Activated CD4-positive, alpha-beta T cell treated with anti-CD3 and anti-CD28 coated beads, Interleukin-2, amount 50 U/mL, for 4 hours (primary cell): Measurements from ENCODE around the gene NCBP3.
"Not testable (repeated sequence)": the region's sequence is repeated elsewhere in the genome, so short reads cannot be mapped to it uniquely, and the experiment has no call there.

Experiments
- DNase-seq, 2 experiments: peaks; one replicate each; pipeline ENCODE4 v3.0.0-alpha.2; 2020

Gene NCBP3

DNA sequence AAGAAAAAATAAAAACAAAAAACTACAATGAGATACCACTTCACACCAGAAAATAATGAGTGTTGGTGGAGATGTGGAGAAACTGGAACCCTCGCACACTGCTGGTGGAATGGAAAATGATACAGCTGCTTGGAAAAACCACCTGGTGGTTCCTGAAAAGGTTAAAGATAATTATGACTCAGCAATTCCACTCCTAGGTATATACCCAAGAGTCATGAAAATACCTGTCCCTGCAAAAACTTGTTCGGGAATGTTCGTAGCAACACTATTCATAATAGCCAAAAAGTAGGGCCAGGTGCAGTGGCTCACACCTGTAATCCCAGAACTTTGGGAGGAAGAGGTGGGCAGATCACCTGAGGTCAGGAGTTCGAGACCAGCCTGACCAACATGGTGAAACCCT is 36.9 kb downstream of the NCBP3 start:
- DNase-seq, result no peak

DNA sequence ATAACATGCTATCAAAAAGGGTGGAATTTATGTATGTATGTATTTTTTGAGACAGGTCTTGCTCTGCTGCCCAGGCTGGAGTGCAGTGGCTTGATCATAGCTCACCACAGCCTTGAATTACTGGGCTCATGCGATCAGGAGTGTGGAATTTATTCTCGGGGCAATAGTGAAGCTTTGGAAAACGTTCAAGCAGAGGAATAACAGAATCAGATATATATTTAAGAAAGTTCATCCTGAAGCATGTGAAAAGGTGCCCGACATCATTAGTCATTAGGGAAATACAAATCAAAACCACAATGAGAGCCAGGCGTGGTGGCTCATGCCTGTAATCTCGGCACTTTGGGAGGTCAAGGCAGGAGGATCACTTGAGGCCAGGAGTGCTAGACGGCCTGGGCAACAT is 37.3 kb downstream of the NCBP3 start:
- DNase-seq, result no peak

DNA sequence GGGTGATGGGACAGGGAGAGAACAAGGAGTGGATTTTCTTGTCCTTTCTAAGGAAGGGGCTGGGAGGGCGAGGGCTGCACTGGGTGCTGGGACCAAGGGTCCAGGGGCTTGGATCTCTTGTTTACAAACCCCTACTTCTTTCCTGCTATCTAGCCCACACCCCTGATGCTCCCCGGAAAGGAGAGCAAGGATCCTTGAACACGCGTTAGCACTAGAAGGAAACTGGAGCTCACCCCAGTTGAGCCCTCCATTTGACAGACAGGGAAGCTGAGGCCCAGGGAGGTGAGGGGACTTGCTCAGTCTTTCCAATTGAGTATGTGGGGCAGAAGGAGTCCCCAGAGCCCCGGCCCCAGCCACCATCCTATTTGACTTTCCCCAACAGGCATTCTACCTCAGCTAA is 40.5 kb downstream of the NCBP3 start:
- no peak for DNase-seq

DNA sequence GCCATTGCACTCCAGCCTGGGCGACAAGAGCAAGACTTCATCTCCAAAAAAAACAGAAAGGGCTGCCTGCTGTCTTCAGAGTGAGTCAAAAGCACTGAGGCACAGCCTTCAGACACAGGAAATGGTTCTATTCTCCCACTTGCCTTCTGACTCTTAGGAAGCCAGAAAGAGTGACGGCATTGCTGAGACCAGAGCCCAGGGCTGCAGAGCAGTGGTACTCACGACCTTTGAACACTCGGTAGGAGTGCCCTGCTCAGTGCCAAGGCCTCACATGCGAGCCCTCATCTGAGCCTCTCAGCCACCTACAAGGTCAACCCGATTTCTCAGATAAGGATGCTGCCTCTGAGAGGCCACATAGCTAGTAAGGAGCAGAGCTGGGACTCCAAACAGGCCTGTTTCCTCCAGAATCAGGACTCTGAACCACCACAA is 41.5 kb downstream of the NCBP3 start:
- no peak for DNase-seq

DNA sequence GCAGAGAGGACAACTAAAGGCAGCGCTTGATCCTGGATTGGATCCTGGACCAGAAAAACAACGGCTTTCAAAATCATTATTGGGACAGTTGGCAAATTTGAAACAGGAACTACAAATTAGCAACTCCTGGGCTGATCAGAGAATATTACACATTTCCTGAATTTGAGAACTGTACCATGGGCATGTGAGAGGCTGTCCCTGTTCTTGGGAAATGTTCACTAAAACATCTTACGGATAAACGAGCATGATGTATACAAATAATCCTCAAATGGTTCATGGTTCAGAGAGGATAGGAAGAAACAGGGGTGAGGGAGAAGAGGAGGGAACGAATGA is 42.8 kb downstream of the NCBP3 start:
- no peak for DNase-seq

DNA sequence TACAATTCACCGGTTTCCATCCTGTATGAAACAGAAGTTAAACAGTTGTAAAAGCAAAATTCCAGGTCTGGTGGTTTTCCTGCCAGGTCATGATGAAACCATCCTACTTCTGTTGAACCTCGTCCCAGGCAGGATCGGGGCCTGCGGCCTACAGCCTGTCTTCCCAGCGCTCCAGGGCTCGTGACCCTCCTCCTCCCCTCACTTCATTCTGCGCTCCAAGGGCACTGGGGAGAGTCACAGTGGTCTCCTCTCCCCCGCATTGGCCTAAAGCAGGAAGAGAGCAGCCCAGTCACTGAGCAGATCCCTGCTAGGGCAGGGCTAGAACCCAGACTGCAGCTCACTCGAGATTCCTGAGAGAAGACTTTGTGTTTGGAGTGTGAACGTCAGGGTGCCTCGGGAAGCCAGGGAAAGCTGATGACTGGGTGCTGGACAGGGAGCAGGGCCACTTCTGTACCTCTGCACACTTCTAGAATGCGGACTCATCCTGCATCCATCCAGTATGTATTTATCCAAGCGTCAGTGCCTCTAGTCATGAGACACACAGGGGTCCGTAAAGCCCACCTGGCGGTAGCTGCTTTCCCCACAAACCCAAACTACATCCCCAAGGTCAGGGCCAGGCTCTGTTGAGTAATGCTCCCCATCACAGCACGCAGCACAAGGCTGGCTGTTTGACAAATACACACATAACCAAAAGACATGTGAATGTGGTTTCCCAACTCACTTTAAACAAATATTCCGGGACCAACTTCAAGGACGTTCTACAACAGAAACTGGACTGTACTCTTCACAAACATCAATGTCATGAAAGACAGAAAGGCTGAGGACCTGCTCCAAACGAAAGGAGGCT is 43.4 kb downstream of the NCBP3 start:
- no peak for DNase-seq

DNA sequence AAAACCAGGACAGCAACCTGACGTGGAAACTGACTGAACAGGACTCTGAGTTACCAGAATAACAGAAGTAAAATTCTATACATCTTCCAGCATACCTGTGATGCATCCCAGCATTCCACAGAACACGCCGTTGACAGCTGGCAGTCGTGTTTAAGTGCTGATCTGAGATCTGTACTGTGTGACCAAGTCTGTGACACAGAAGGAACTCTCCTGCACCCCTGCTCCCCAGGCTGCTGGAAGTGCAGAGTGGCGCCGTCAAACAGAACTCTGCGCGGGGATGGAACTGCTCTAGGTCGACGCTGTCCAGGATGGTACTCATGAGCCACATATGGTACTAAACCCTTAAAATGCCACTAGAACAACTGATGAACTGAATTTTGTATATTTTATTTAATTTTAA is 44.3 kb downstream of the NCBP3 start:
- no peak for DNase-seq

DNA sequence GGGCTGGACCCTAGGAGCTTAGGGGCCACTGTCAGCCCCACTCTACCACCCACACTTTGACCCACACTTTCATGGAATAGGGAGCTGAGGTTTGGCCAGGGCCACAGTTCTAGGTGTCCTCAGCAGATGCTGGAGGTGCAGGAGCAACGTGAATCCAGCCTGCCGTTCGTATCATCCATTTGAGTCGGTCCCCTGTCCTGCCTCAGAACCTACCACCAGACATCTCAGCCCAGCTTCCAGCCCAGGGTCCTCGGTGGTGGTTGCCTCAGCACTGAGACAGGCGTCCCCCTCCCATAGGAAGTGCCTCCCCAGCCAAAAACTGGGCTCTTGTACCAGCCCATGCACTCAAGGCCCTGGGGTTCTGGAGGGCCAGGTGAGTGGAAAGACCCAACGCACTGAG is 44.7 kb downstream of the NCBP3 start:
- DNase-seq, result no peak

DNA sequence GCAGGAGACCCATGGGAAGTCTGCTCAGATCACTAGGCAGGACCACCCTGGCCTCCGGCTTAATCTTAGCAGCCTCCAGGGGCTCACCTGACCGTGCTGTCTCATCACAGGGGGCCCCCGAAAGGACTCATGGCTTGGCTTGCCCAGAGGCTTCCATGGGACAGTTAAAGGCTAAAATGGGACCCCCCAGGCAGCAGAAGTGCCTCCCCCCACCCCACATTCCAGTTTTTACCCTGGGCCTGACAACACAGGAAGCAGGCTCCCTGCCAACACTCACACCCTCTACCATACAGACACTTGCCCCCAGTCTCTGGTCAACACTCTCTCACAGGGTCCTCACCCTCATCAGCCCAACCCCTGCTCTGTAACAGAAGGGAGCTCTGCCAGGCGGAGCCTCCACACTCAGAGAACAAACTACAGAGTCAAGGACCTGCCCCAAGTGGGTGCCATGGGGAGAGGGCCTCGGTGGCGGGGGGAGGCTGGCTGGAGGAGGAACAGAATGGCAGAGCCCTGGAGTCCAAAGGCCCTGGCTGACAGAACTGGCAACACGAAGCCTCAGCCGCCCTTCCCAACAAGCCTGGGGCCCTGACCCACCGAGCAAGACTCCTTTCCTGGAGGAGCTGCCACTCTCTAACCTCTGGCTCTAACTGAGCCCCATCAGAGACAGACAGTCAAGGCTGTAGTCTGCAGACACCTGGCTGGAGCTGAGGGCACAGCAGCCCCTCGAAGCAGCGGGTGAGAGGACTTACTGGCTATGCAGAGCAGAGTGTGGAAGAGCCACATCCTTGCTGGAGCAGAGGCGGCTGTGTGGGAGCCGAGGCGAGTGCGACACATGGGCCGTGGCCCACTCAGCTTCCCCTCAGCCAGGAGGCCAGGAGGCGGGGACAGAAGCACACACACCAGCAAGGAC is 45.4 kb downstream of the NCBP3 start, which contains the start of gene ITGAE:
TSS of gene ITGAE (minus strand) at position 827 of the 910 bp plus-strand sequence. CDS start at position 783, 44 bp downstream.
- no peak for DNase-seq

DNA sequence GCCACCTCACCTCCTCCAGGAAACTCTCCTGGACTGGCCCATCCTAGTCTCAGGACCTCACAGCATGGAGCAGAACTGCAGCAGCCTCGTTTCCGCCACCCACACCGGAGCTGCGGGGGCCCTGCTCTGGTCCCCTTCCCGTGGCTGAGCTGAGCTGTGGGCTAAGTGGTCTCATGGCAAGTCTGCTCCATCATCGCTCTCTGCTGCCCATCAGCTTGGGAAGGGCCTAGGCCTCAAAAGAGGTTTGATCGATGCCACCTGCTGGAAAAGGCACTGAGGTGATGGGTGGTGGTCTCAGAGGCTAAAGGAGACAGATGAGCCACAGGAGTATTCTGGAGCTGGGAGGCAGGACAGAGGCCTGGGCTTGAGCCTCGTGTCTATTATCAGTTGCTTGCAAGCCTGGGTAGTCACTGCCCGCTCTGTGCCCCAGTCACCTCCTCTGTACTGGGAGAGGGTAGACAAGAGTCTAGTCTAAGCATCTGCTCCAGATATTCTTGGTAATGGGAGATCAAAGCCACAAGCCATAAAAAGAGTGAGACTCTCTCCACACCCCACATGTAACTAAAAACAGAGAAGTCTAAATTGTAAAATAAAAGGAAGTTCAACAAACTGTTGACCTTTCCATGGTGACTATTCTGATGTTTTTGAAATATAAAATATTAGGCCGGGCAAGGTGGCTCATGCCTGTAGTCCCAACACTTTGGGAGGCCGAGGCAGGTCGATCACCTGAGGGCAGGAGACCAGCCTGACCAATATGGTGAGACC is 46.7 kb downstream of the NCBP3 start:
- no peak for DNase-seq

DNA sequence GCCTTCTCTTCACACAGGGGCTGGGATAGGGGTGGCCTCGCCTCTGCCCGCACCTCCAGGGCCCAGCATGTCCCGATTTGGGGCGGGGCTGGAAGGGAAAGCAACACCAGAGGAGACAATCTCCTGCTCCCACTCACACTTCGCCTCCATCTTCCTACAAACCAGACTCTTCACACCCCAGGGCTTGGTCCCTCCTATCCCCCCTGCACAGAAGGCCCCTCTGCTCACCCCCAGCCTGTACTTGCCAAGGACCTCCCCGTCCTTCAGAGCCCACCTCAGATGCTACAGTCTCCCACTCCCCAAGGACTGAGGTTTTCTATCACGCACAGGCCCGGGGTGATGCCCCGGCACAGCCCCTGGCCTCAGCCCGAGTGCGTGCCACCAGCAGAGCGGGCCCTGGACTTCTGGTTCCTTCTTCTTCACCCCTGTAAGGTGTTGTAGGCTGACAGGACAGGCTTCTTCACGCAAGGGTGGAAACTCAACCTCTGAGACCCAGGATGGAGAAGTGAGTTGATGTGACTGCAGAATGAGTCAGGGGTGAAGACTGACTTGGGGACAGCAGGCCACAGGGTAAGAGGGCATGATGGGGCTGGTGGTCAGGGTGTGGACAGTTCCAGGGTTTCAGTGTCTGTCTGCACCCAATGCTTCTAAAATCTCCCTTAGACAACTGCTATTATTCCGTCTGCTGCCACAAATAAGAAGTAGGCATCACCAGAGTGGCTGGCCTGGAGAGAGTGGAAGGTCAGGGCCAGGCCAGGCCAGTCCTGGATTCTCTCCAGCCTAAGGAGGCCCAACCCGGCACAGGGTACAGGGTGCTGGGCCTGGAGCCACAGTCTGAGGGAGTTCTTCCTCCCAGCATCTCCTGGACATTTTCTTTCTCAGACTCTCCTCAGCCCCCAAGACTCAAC is 47.5 kb downstream of the NCBP3 start:
- DNase-seq, result no peak

DNA sequence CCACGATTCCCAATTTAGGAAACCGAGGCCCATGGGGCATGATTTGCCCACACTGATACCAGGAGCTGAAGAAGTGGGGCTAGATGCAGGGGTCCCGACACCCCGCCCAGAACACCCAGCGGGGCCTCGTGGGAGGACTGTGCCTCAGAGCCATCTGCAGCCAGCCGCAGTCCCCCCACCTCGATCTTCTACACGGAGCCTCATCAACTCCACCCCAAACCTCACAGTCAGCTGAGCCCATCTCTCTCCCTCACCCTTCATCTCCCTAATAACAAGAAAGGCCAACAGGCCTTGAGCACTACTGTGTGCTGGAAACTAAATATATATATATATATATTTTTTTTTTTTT is 49.2 kb downstream of the NCBP3 start:
- DNase-seq, result peak in 1 of 2 experiments; percentile 21

DNA sequence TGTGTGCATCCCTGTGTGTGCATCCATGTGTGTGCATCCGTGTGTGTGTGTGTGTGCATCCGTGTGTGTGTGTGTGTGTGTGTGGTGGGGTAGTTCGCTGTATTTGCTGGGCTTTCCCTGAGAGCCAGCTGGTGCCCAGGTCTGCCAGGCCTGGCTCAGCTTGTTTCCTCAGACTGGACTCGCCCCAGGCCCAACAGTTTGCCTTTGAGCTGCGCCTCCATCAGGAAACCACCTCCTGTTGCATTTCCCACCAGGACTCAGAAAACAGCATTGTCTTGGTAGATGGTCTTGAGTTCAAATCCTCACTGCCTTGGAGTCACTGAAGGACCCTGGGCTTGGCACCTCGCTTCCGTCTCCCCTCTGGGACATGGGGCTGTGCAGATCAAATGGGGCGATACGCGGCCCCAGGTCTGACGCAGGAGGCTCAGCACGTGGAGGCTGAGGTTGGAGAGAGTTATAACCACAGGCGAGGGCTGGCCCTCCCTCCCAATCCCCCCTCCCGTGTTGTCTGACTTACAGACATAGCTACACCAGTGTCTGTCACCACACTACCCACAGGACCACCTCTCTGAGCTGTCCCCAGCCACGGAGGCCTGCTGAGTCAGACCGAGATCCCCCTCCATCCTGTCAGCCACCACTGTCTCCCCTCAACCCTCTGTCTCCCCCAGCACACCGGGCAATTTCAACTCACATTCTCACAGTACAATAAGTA is 49.8 kb downstream of the NCBP3 start:
- DNase-seq, result peak; percentile 60 to 62

DNA sequence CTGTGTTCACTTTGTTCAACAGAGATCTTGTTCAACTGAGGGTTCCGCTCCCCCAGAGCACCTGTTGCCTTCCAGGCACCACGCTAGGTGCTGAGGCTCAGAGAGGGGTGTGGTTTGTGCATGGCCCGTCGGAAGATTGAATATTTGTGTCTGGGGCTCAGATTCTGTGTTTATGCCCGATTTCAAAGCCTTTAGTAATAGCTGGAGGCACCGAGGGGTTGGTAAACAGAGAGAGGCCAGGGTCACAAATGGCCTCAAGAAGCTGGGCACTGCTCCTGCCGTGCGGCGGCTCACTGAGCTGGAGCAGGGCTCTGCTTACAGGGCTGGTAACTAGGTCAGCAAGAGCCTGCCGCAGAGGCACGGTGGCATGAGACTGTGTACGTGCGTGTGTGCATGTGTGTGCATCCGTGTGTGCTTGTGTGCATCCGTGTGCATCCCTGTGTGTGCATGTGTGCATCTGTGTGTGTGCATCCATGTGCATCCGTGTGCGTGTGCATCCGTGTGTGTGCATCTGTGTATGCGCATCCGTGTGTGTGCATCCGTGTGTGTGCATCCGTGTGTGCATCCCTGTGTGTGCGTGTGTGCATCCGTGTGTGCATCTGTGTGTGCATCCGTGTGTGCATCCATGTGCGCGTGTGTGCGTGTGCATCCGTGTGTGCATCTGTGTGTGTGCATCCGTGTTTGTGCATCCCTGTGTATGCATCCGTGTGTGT is 50.5 kb downstream of the NCBP3 start:
- no peak for DNase-seq

DNA sequence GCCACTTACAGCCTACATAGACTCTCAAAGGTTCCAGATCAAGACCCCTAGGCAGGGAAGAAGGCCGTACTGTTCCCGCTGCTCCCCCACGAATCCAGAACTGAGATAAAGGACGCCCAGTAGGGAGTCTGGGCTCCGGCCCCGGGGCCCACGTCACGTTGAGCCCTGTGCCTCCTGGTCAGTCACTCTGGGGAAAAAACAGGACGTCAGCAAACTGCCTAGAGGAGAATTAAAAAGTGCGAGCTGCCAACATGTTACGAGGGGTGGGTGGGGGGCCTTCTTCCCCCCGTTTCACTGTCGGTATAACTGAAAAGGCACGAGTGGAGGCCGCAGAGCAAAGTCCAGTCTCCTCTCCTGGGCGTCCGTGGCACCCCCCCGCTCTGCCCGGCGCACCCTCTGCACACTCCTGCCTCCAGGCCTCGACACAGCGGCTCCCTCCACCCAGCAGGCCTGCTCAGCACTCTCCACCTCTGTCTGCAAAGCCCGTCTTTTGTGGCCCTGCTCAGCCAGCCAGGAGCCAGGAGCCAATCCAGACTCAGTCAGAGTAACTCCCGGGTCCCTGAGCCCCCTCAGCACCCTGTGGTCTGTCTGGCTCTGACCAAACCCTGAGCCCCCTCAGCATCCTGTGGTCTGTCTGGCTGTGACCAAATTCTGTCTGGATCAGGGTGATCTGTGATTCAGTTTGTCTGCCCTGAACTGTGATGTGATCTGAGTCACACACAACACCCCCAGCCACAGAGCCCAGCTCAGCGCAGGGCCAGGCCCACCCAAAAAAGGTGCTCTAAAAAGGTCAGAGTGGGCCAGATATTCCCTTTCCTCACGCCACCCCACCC is 51.3 kb downstream of the NCBP3 start:
- DNase-seq, result peak; percentile 22 to 25

DNA sequence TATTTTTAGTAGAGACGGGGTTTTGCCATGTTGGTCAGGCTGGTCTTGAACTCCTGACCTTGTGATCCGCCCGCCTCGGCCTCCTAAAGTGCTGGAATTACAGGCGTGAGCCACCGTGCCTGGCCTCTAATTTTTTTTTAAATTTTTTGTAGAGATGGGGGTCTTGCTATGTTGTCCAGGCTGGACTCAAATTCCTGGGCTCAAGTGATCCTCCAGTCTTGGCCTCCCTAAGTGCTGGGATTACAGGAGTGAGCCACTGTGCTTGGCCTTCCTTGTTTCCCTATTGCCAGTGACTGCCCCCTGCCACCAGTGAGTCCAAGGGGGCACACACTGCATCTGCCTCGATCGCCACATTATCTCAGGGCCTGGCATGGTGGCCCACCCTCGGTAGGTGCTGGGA is 51.9 kb downstream of the NCBP3 start:
- DNase-seq, result not testable (repeated sequence)

DNA sequence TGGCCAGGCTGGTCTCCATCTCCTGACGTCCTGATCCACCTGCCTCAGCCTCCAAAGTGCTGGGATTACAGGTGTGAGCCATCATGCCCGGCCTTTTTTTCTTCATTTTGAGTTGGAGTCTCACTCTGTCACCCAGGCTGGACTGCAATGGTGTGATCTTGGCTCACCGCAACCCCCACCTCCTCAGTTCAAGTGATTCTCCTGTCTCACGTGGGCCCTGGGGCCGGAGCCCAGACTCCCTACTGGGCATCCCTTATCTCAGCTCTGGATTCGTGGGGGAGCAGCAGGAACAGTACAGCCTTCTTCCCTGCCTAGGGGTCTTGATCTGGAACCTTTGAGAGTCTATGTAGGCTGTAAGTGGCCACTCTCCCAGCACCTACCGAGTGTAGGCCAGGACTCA is 52.8 kb downstream of the NCBP3 start:
- DNase-seq, result not testable (repeated sequence)

DNA sequence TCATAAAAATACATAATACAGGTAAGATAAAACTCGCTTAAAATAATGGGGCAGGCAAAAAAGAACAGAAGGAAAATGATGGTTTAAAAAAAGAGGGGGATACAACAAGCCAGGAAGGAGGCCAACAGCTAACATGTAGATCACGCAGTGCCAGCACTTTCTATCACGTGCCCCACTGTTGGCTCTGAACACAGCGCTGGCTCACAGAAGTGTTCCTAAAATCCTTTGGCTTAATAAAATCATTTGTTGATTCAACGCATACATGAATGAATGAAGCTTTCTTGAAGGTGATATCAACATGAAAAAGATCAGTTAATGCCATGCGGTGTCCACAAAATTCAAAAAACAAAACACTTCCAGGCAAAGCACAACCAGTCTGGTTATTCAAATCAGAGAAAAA is 53.6 kb downstream of the NCBP3 start:
- no peak for DNase-seq

DNA sequence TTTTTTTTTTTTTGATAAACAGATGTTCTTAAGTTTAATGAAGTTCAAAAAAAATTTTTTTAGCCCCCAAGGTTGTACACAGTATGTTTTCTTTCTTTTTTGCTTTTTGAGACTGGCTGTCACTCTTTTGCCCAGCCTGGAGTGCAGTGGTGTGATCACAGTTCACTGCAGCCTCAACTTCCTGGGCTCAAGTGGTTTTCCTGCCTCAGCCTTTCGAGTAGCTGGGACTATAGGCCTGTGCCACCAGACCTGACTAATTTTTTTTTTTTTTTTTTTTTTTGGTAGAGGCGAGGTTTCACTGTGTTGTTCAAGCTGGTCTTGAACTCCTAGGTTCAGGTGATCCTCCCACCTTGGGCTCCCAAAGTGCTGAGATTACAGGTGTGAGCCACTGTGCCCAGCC is 57.8 kb downstream of the NCBP3 start:
- DNase-seq, result no peak

DNA sequence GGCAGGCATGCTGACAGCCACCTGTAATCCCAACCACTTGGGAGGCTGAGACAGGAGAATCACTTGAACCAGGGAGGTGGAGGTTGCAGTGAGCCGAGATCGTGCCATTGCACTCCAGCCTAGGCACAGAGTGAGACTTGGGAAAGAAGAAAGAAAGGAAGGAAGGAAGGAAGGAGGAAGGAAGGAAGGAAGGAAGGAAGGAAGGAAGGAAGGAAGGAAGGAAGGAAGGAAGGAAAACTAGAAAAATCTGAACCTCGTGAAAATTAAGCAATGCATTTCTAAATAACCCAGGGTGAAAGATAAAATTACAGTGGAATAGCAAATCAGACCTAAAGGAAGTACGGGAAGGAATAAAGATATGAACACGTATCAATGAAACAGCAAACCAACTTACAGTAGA is 60.7 kb downstream of the NCBP3 start:
- not testable (repeated sequence) for DNase-seq
